Measurements from ENCODE around the gene LRRC28.
A peak's percentile ranks its signal among the peaks of the same experiment; 100 is the strongest.
"Not testable (repeated sequence)": the region's sequence is repeated elsewhere in the genome, so short reads cannot be mapped to it uniquely, and the experiment has no call there.

The LRRC28 gene
- total RNA-seq, result 14.8 to 16.5 reads per million in 2 donors

- DNase-seq, result peak; percentile 76
Observed at GRCh38 chr15:99250857-99251841, at the start of gene LRRC28. Gene LRRC28, plus strand, starts transcription at chr15:99251481. Its CDS starts 4,477 bp downstream, at chr15:99255958.

GRCh38 chr15:99202176-99202552, 49.1 kb upstream of the LRRC28 start:
- no peak for DNase-seq

- DNase-seq, result no peak
Observed at GRCh38 chr15:99207672-99208071, 43.6 kb upstream of the LRRC28 start.

DNA sequence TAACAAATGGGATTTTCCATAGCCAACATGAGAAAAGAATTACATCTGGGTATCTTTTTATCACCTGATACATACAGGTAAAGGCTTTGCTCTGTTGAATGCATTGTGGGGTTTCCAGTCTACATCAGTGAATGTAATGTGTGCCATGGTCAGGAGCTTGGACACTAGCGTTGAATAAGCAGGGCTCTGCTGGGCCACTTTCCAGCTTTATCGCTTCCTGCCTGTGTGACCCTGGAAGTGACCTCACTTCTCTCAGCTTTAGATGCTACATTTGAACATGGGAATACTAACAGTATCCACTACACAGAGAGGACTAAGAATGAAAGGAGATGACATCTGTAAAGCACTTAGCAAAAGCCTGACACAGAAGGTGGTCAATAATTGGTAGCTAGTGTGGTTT, 42.0 kb upstream of the LRRC28 start:
- no peak for DNase-seq

DNA sequence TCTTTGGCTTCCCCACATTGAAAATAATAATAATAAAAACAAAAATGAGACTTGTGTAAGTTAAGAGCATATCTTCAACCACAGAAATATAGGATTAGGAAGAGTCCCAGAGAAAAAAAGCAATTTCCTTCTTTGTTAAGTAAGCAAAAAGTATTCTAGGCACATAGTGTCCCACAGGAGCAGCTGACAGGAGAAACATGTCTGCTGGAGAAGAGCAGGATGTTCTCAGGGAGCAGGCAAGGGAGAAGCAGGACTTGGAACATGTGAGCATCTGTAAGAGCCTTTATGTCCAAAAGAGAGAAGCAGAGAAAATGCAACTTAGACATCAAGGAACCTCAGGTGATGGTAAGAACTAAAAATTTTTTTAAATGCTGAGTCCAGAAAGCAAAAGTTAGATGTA, 40.9 kb upstream of the LRRC28 start:
- DNase-seq, result no peak

GRCh38 chr15:99211926-99212325, 39.4 kb upstream of the LRRC28 start:
- no peak for DNase-seq

GRCh38 chr15:99212406-99212805, 38.9 kb upstream of the LRRC28 start:
- DNase-seq, result no peak

DNA sequence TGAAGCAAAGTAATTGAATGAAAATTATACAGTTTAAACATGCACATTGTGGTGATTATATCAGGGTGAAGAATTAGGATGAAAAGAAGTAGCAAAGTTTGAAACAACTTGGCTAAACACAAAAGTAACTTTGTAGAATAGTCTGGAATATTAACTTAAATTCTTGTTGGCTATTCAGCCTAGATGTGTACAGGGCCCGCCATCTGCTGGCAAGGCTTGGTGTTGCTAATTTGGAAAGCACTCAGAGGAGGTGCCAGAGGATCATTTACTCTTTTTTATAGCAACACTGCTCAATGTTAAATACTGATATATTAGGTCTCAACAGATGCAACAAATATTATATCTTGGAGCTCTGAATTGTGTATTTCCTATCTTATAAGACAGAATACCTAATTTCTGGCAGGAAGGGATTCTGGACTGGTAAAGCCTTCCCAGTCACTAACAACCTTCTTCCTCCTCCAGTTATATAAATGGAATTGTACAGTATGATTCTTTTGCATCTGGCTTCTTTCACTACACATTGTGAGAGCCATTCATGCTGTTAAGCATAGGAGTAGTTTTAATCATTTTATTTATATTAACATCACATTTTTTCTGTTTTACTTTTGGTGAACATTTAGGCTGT, 38.0 kb upstream of the LRRC28 start:
- DNase-seq, result no peak

- no peak for DNase-seq
Observed at GRCh38 chr15:99224372-99225214, 26.7 kb upstream of the LRRC28 start.

GRCh38 chr15:99226802-99227201, 24.5 kb upstream of the LRRC28 start:
- no peak for DNase-seq

DNA sequence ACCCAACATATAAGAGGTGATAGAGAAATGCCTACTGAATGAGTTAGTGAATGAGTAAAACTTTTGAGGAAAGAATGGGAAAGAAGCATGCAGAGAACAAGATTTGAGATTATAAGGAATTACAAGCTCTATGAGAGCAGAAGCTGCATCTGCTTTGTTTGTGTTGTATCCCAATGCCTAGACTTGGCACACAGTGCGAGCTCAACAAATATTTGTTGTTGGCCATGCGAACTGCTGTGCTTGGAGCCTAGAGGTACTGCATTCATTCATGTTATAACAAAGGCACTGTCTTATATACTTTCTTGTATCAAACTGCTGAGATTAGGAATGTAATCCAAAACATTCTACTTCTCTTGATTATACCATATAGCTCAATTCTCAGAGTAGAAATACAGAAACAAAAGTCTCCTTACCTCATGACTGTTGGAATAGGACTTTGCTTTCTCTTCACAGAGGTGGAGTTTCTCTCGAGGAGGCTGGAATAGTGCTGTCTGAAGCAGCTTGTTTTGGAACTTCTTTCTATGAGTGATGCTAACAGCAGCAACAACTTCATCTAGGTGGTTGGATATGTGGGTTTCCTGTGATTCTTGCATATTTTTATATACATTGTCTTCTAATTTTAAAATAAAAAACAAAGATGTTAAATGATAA, 23.0 kb upstream of the LRRC28 start:
- no peak for DNase-seq

GRCh38 chr15:99230867-99231266, 20.4 kb upstream of the LRRC28 start:
- DNase-seq, result no peak

DNA sequence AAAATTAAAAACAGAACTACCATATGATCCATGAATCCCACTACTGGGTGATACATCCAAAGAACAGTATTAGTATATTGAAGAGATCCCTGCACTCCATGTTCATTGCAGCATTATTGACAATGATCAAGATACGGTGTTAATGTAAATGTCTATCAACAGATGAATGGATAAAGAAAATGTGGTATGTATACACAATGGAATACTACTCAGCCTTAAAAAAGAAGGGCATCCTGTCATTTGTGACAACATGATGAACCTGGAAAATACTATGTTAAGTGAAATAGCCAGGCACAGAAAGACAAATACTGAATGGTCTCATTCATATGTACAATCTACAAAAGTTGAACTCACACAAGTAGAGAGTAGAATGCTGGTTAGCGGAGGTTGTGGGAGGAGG, 18.5 kb upstream of the LRRC28 start:
- no peak for DNase-seq

- DNase-seq, result not testable (repeated sequence)
Observed at GRCh38 chr15:99234160-99234559, 17.1 kb upstream of the LRRC28 start.

- DNase-seq, result no peak
Observed at GRCh38 chr15:99238849-99239248, 12.4 kb upstream of the LRRC28 start.

GRCh38 chr15:99239545-99240198, 11.6 kb upstream of the LRRC28 start:
- no peak for DNase-seq

GRCh38 chr15:99241752-99242151, 9.5 kb upstream of the LRRC28 start:
- DNase-seq, result no peak

DNA sequence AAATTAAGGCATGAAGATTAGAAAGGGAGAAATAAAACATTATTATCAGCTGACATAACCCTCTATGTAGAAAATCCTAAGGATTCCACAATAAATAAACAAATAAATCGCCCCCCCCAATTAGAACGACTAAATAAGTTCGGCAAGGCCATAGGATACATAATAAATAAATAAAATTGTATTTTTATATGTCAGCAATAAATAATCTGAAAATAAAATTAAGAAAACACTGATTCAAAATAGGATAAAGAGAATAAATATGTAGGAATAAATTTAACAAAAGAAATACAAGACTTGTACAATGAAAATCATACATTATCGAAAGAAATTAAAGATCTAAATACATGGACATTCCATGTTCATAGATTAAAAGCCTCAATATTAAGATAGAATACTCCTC, 7.0 kb upstream of the LRRC28 start:
- DNase-seq, result no peak

DNA sequence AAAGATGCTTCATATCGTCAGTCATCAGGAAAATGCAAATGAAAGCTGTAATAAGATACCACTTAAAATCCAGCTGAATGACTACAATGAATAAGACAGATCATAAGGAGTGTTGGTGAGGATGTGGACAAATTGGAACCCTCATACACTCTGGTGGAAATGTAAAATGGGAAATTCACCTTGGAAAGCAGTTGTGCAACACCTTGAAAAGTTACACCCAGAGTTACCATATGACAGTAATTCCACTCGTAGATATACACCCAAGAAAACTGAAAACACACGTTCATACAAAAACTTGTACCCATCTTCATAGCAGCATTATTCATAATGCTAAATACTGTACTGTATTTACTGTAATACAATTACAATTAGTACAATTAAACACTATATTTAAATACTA, 4.2 kb upstream of the LRRC28 start:
- DNase-seq, result no peak

GRCh38 chr15:99248000-99248715, 3.1 kb upstream of the LRRC28 start:
- DNase-seq, result no peak

GRCh38 chr15:99249270-99249841, 1.9 kb upstream of the LRRC28 start, which contains the start of gene TTC23:
Gene TTC23, minus strand, starts transcription at chr15:99249581. Its CDS starts 20,869 bp downstream, at chr15:99228712.
- no peak for DNase-seq

Data from activated gamma-delta T cell (primary cell).